Activated CD8-positive, alpha-beta memory T cell treated with anti-CD3 and anti-CD28 coated beads for 4 hours (primary cell): ENCODE data around the gene SHC1.

Experiments used
- DNase-seq, 2 donors: peaks; one replicate each; pipeline ENCODE4 v3.0.0-alpha.2; 2020; ENCODE audit warnings: low read depth in 2 of 2

Gene SHC1

GRCh38 chr1:154970631-154971340 lies at the start of gene SHC1:
TSS of gene SHC1 (minus strand) at chr1:154970747. CDS start at chr1:154970526, 221 bp downstream.
- DNase-seq, result no peak

DNA sequence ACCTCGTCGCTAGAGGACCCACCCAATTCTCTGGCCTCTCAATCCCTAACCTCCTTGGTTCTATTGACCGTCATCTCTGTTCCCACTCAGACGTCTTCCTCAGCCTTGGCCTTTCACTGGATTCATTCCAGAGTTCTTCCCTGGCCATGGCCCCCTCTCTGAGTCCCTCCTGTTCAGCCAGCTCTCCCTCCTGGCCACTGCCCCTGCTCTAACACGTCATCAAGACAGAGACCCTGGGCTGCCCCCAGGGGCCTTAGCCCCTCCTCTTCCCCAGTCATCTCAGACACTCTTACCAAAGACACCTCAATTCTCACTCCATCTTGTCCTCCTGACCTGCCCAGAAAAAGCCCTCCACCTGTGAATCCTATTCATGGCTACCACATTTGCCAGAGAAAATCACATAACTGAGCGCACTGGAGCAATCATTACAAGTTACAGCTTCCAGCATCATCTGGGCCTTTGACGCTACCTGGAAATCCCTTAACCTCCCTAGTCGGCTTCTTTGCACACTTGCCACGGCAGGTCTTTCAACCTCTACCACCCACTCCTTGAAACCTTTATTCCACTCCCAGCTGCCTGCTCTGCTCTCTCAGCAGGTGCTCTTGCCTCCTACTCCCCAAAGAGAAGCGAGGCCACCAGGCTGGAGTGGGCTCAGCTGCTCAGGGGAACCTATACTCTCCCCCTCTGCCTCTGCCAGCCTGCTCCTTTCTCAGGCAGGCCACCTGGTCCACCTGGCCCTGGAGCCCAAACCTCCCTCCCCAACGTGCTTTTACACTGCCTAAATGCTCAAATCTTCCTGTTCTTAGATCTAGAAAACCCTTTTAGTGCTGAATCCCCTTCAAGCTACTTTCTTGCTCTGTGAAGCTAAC lies 49.1 kb upstream of the SHC1 start:
- no peak for DNase-seq

GRCh38 chr1:155018617-155019348 lies 48.2 kb upstream of the SHC1 start:
- DNase-seq, result no peak

DNA sequence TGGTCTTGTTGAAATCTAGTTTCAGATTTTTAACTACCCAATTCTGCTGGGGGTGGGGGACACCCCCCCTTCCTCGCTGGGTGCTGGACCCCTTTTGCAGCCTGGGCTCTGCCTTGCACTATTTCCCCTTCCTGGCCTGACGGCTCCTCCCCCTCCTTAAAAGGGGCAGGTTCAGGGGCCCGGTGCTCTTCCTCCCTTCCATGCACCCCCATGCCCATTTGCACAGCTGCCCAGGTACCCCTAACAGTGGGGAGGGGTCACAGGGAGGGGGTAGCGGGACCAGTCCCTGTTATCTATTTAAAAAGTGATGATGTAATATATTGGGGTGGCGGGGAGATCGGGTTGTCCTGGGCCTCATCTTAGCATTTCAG lies 47.4 kb upstream of the SHC1 start:
- DNase-seq, result no peak

DNA sequence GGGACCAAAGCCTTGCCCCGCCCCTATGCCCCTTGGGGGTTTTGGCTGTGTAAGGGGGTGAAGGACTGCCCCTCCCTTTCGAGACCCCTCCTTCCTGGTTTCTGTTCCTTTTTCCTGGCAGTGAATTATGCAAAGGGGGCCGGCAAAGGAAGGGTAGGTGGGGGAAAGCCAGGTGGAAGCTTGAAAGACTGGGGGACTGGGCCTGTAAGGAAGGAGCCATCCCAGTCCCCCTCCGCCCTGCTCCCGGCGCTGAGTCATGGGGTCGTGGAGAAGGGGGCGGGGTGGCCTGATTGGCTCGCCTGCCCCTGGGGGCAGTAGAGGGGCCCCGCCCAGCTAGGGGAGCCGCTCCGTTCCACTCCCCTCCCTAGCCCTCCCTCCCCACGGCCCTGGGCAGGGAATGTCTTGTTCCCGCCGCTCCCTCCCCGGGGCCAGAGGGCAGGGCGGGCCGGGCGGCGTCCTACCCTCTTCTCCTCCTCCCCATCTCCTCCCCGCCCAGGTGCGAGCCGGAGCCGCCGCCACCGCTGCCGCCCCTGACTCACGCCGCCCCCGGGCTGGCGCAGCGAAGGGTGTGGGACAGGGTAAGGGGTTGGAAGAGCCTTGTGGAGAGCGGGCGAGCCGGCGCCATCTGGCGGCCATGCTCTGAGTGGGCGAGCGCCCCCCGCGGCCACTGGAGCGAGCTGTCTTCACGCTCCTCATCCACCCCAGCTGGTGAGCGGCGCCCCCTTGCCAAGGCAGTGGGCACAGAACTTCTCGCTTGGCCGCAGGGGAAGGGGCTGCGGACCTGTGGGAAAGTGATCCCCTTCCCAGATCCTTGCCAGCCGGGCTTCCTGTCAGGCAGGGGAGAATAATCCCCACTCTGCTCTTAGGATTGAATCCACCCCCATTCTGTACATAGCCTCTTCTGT lies 46.7 kb upstream of the SHC1 start:
- DNase-seq, result peak; percentile 84

- DNase-seq, result no peak
These were observed 45.8 kb upstream of the SHC1 start for GRCh38 chr1:155016231-155016831.

DNA sequence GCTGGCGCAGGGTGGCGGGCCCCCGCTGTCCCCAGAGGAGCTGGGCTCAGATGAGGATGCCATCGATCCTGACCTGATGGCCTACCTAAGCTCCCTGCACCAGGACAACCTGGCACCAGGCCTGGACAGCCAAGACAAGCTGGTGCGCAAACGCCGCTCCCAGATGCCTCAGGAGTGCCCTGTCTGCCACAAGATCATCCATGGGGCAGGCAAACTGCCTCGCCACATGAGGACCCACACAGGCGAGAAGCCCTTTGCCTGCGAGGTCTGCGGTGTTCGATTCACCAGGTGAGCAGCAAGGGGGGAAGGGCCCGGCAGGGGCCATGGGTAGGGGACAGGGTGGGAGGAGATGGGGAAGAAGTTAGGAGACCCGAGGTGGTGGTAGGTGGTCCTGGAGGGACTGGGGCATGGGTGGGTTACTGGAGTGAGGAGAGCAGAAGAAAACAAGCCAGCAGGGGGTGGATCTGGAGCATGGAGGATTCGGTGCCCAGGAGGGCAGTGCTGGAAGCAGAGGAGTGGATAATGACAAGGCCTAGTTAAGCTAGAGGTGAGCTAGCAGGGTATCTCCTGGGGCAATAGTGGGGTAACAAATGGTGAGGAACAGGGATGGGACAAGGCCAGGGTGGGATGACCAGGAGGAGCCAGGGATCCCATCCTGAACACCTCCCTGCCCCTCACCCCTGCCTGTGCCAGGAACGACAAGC lies 45.1 kb upstream of the SHC1 start:
- no peak for DNase-seq

DNA sequence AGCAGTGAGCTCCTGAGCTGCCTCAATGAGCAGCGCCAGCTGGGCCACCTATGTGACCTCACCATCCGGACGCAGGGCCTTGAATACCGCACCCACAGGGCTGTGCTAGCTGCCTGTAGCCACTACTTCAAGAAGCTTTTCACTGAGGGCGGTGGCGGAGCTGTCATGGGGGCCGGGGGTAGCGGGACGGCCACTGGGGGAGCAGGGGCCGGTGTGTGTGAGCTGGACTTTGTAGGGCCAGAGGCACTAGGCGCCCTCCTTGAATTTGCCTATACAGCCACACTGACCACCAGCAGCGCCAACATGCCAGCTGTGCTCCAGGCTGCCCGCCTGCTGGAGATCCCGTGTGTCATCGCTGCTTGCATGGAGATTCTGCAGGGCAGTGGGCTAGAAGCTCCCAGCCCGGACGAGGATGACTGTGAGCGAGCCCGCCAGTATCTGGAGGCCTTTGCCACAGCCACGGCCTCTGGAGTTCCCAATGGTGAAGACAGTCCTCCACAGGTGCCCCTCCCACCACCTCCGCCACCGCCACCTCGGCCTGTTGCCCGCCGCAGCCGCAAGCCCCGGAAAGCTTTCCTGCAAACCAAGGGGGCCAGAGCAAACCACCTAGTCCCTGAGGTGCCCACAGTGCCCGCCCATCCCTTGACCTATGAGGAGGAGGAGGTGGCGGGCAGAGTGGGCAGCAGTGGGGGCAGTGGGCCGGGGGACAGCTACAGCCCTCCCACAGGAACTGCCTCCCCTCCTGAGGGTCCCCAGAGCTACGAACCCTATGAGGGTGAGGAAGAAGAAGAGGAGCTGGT lies 44.4 kb upstream of the SHC1 start:
- DNase-seq, result no peak

DNA sequence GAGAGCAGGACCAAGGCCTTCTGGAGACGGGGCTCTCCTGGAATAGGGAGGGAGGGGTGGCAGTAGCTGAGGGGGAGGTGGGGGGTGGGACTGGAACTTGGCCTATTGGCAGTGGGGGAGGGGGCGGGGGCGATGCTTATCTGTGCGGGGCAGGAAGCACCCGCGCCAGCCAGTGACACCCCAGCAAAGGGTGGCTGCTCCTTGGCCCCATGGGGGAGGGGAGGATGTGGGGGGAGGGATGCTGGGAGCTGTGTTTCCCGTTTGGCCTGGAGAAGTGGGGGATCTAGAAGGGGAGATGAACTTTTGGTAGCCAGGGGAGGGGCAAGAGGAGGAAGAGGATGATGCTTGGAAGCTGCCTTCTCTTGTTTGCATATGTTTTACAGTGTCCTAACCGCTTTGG lies 43.1 kb upstream of the SHC1 start:
- DNase-seq, result no peak

GRCh38 chr1:155012776-155013602 lies 42.4 kb upstream of the SHC1 start:
- no peak for DNase-seq

GRCh38 chr1:155012026-155012546 lies 41.5 kb upstream of the SHC1 start:
- no peak for DNase-seq

DNA sequence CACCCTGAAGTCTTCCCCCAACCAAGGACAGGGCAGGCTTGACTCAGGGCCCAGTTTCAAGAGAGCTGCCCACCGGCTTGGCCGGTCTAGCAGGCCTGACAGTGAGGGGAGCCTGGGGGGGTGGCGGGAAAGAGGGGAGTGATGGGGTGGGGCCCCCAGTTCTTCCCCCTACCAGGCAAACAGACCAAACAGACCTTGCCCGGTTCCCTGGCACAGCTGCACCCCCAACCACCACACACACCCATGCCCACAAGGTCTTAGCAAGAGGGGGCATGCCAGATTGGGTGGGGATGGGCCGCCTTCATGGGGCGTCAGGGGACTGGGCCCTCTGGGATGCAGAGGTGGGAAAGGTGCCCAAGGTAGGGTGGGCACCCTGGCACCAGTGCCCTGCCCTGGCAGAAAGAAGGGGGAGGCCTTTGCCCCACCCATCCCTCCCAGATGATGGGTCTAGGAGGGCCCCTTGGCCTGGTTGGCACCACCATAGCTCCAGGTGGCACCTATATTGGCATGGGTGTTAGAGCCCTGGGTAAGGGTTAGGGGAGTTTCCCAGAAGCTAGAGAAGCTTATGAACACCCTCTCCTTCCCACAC lies 41.0 kb upstream of the SHC1 start:
- DNase-seq, result no peak

DNA sequence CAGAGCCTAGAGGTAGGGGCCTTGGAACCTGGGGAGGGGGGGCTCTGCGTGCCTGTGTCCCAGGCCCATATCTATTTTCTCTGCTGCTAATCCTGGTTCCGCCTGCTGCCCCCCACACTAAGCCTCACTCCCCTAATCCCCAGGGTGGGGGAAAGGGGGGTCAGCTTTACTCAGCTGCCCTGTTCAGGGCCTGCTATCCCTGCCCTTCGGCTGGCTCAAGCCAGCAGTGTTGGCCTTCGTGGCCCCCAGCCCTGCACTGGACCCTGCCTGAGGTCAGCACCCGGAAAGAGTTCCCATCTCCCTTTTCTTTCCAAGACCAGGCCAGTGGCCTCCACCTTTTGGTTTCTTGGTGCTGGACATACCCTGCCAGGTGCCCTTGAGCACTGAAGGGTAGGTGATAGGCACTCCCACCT lies 40.5 kb upstream of the SHC1 start:
- no peak for DNase-seq

- DNase-seq, result no peak
These were observed 39.8 kb upstream of the SHC1 start for GRCh38 chr1:155010211-155010918.

DNA sequence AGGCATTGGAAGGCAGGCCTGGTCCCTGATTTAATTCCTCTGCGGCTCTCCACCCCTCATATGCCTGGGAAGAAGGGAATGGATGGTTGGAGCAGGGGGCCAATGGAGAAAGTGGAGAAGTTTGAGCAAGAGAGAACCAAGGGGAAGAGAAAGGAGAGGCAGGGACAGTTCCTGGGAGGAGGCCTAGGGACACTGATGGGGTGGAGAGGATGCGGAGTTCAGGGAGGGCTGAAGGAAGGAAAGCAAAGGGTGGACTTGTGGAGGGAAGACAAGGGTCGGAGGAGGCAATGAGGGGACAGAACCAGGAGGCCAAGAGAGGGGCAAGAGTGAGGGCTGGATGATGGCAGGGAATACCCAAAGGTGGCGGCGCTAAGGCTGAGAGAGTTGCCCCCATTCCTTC lies 39.2 kb upstream of the SHC1 start:
- DNase-seq, result no peak

- DNase-seq, result no peak
These were observed 38.7 kb upstream of the SHC1 start for GRCh38 chr1:155009221-155009711.
